ENCODE measurements around the gene ECPAS.
"Not testable (repeated sequence)": the region's sequence is repeated elsewhere in the genome, so short reads cannot be mapped to it uniquely, and the experiment has no call there.

Gene ECPAS

GRCh38 chr9:111360881-111361280, 123.3 kb downstream of the ECPAS start:
- Mint-ChIP-seq H3K27me3 (ENCODE audit: low read depth, poor library complexity) (peaks cover 2% of the 10 kb centered on the region), H3K27ac (no peak overlapping the region), H3K4me3 (no peak overlapping the region), H3K36me3 (ENCODE audit: low read depth) (peaks cover 45% of the 10 kb centered on the region), H3K9me3 (no peaks in the 10 kb centered on the region), H3K4me1 (peaks cover 18% of the 10 kb centered on the region)
- TF ChIP-seq, protein P1, sequence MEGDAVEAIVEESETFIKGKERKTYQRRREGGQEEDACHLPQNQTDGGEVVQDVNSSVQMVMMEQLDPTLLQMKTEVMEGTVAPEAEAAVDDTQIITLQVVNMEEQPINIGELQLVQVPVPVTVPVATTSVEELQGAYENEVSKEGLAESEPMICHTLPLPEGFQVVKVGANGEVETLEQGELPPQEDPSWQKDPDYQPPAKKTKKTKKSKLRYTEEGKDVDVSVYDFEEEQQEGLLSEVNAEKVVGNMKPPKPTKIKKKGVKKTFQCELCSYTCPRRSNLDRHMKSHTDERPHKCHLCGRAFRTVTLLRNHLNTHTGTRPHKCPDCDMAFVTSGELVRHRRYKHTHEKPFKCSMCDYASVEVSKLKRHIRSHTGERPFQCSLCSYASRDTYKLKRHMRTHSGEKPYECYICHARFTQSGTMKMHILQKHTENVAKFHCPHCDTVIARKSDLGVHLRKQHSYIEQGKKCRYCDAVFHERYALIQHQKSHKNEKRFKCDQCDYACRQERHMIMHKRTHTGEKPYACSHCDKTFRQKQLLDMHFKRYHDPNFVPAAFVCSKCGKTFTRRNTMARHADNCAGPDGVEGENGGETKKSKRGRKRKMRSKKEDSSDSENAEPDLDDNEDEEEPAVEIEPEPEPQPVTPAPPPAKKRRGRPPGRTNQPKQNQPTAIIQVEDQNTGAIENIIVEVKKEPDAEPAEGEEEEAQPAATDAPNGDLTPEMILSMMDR (IDR thresholded peaks at IDR 0.05), result no peak
- DNase-seq, result no peak

DNA sequence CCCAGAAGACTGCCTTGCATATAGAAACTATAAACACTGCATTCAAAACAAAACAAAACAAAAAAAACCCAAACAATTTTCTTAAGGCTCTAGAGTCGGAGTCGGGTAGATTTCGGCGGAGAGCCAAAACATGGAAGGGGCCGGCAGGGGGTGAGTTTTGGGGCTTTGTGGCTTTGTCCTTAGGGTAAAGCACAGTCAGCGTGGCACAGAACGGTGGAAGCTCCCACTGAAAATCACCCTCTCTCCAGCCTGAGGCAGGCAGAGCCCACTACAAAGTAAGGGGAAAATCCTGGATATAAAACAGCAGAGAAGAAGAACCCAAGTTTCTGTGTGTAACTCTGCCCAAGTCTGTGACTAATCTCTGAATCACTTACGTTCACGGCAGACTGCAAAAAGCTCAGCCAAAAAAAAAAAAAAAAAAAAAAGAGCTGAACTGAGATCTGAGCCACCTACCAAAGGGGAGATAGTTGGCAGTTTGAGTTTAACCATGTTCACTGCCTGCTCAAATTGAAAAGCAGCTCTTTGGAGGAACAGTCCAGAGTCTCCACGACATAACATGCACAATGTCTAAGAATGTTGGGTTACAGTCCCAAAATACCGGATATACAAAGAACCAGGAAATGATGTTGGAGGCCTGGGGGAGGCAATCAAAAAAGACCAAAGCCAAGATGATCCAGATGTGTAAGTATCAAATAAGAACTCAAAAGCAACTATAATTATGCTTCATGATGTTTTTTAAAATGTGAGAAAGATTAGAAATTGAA, 127.5 kb downstream of the ECPAS start:
- Mint-ChIP-seq H3K27me3 (ENCODE audit: low read depth, poor library complexity) (peaks cover 4% of the 10 kb centered on the region), H3K36me3 (ENCODE audit: low read depth) (peaks cover 13% of the 10 kb centered on the region), H3K9me3 (peaks cover 3% of the 10 kb centered on the region), H3K4me3 (no peak overlapping the region), H3K27ac (no peak overlapping the region), H3K4me1 (peaks cover 18% of the 10 kb centered on the region)
- TF ChIP-seq, protein P1 (IDR thresholded peaks at IDR 0.05), result no peak
- peak; percentile 2 for DNase-seq

DNA sequence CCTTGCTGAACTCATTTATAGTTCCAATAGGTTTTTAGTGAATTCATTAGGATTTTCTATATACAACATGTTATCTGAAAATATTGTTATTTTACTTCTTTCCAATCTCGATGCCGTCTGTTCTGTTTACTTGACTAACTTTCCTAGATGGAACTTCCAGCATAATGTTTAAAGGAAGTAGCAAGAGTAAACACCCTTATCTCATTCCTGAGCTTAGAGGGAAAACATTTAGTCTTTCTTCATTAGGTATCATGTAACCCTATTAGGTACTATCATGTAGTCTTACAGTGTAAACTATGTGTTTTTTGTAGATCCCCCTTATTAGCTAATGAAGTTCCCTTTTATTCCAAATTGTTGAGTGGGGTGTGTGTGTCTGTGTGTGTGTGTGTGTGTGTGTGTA, 131.6 kb downstream of the ECPAS start:
- Mint-ChIP-seq H3K27ac (no peak overlapping the region), H3K27me3 (ENCODE audit: low read depth, poor library complexity) (peaks cover 4% of the 10 kb centered on the region), H3K9me3 (peaks cover 3% of the 10 kb centered on the region), H3K4me3 (no peak overlapping the region), H3K36me3 (ENCODE audit: low read depth) (no peaks in the 10 kb centered on the region), H3K4me1 (peaks cover 8% of the 10 kb centered on the region)
- no peak for DNase-seq
- TF ChIP-seq, protein P1 (IDR thresholded peaks at IDR 0.05), result no peak

DNA sequence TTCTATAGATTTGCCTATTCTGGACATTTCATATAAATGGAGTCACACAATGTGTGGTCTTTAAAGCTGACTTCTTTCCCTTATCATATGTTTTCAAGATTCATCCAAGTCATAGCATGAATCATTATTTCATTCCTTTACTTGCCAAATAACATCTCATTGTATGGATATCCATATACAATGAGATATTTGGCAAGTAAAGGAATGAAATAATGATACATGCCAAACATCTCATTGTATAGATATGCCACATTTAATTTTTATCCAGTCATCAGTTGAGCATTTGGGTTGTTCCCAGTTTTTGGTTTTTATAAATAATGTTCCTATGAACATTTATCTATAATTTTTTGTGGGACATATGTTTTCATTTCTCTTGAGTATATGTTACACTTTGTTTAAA, 133.6 kb downstream of the ECPAS start:
- no peaks in the 10 kb centered on the region for H3K4me1 Mint-ChIP-seq
- TF ChIP-seq, protein P1 (IDR thresholded peaks at IDR 0.05), result no peak
- no peaks in the 10 kb centered on the region for H3K27me3 Mint-ChIP-seq (ENCODE audit: low read depth, poor library complexity)
- H3K9me3 Mint-ChIP-seq, result peaks cover 3% of the 10 kb centered on the region
- no peaks in the 10 kb centered on the region for H3K36me3 Mint-ChIP-seq (ENCODE audit: low read depth)
- no peak overlapping the region for H3K4me3 Mint-ChIP-seq
- no peak overlapping the region for H3K27ac Mint-ChIP-seq
- no peak for DNase-seq

- Mint-ChIP-seq H3K4me1 (no peaks in the 10 kb centered on the region), H3K4me3 (no peak overlapping the region), H3K27me3 (ENCODE audit: low read depth, poor library complexity) (no peaks in the 10 kb centered on the region), H3K9me3 (peaks cover 3% of the 10 kb centered on the region), H3K27ac (no peak overlapping the region), H3K36me3 (ENCODE audit: low read depth) (no peaks in the 10 kb centered on the region)
- DNase-seq, result no peak
- TF ChIP-seq, protein P1 (IDR thresholded peaks at IDR 0.05), result no peak
Measured at GRCh38 chr9:111349766-111350165, 134.4 kb downstream of the ECPAS start.

DNA sequence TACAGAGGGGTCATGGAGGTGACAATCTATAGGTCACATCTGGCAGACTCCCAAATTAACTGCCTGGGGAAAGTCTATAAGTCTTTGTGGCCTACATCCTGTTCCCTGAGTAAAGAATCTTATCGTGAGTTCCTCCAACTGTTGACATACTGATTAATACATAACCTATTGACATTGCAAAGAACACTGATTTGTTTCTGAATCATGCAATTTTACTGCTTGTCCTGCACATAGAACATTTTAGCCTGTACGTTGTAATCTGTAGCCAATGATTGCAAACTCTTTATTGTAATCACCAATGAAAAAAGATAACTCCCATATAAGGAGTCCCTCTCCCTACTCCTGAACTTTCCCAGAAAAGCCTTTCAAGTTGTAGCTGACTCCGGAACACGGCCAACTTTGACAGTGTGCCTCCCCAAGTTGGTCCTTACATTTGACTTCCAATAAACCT, 135.3 kb downstream of the ECPAS start:
- H3K36me3 Mint-ChIP-seq (ENCODE audit: low read depth), result no peaks in the 10 kb centered on the region
- H3K4me3 Mint-ChIP-seq, result no peak overlapping the region
- no peak overlapping the region for H3K27ac Mint-ChIP-seq
- H3K9me3 Mint-ChIP-seq, result peaks cover 2% of the 10 kb centered on the region
- TF ChIP-seq, protein P1 (IDR thresholded peaks at IDR 0.05), result no peak
- H3K4me1 Mint-ChIP-seq, result no peaks in the 10 kb centered on the region
- DNase-seq, result no peak
- H3K27me3 Mint-ChIP-seq (ENCODE audit: low read depth, poor library complexity), result no peaks in the 10 kb centered on the region

GRCh38 chr9:111334318-111334863, 149.8 kb downstream of the ECPAS start:
- not testable (repeated sequence) for DNase-seq; H3K27me3 Mint-ChIP-seq (ENCODE audit: low read depth, poor library complexity); H3K36me3 Mint-ChIP-seq (ENCODE audit: low read depth); H3K9me3 Mint-ChIP-seq; H3K4me1 Mint-ChIP-seq; H3K4me3 Mint-ChIP-seq; H3K27ac Mint-ChIP-seq
